GM21381 (cell line): ENCODE measurements around the gene ERP29.
"Not testable (repeated sequence)": the region's sequence is repeated elsewhere in the genome, so short reads cannot be mapped to it uniquely, and the experiment has no call there.

ENCODE experiments used
- ATAC-seq: cut with Tn5 transposase; IDR thresholded peaks from one replicate; pipeline ENCODE4 v1.9.1; 2021; ENCODE audit warnings: mild to moderate bottlenecking, moderate library complexity; ENCODE audit not compliant: unreplicated experiment

ERP29 gene

GRCh38 chr12:112012775-112013600, at the start of gene ERP29, which contains the start of gene TMEM116:
ERP29 (plus strand) TSS chr12:112013426; CDS start chr12:112013466, 40 bp downstream.
TMEM116 (minus strand) TSS chr12:112013165; CDS start chr12:112005270, 7,895 bp downstream.
- peak; percentile 70 for ATAC-seq

- ATAC-seq = no peak
These were observed 48.3 kb upstream of the ERP29 start for GRCh38 chr12:111964935-111965334.

- ATAC-seq = no peak
These were observed 41.4 kb upstream of the ERP29 start for GRCh38 chr12:111971800-111972199.

- ATAC-seq = no peak
These were observed 37.9 kb upstream of the ERP29 start for GRCh38 chr12:111975161-111975931.

- ATAC-seq = no peak
These were observed 36.9 kb upstream of the ERP29 start for GRCh38 chr12:111976291-111976690.

GRCh38 chr12:111976860-111977259, 36.4 kb upstream of the ERP29 start:
- ATAC-seq = no peak

GRCh38 chr12:111978545-111978944, 34.7 kb upstream of the ERP29 start:
- no peak for ATAC-seq

- no peak for ATAC-seq
These were observed 32.6 kb upstream of the ERP29 start for GRCh38 chr12:111980598-111980997.

GRCh38 chr12:111981987-111982386, 31.2 kb upstream of the ERP29 start:
- no peak for ATAC-seq

GRCh38 chr12:111984820-111985219, 28.4 kb upstream of the ERP29 start:
- ATAC-seq = no peak

GRCh38 chr12:111991535-111991934, 21.7 kb upstream of the ERP29 start:
- no peak for ATAC-seq

GRCh38 chr12:111991946-111992345, 21.3 kb upstream of the ERP29 start:
- no peak for ATAC-seq

- ATAC-seq = no peak
These were observed 20.8 kb upstream of the ERP29 start for GRCh38 chr12:111992464-111992863.

GRCh38 chr12:111993292-111994150, 19.7 kb upstream of the ERP29 start:
- ATAC-seq = peak; percentile 55

- peak; percentile 8 for ATAC-seq
These were observed 18.8 kb upstream of the ERP29 start for GRCh38 chr12:111994211-111995111.

GRCh38 chr12:111995782-111996480, 17.3 kb upstream of the ERP29 start:
- ATAC-seq = no peak

GRCh38 chr12:111997300-111997699, 15.9 kb upstream of the ERP29 start:
- no peak for ATAC-seq

- ATAC-seq = no peak
These were observed 15.2 kb upstream of the ERP29 start for GRCh38 chr12:111998015-111998414.

- ATAC-seq = not testable (repeated sequence)
These were observed 14.1 kb upstream of the ERP29 start for GRCh38 chr12:111999129-111999528.
